ENCODE results near the gene MAU2.
"Not testable (repeated sequence)": the region's sequence is repeated elsewhere in the genome, so short reads cannot be mapped to it uniquely, and the experiment has no call there.

Gene MAU2

GRCh38 chr19:19345970-19346369 is 25.3 kb downstream of the MAU2 start:
- DNase-seq (ENCODE audit: low spot score): no peak

DNA sequence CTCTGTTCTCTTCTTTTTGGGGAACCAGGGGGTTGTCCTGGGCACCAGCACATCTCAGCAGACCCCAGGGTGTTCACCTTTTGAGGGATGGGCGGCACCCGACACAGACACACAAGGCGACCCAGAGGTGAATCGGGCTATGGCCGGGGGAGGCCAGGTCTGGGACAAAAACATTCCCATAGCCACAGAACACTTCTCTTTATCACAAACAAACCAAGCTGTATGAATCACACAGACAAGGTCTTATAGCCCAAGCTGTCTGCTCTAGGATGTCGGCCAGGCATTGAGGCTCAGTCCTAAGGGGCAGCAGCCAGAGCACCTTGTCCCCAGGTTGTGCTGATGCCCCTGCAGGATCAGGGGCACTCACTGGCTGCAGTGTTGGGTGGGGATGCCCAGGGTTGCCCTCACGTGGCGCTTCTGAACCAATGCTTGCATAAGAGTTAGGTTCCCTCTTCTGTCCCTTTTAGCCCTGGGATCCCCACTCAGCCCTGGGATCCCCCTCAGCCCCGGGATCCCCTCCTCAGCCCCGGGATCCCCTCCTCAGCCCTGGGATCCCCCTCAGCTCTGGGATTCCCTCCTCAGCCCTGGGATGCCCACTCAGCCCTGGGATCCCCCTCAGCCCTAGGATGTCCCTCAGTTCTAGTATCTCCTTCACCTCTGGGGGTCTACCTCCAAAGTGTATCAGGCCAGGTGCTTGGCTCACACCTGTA is 26.9 kb downstream of the MAU2 start:
- no peak for DNase-seq (ENCODE audit: low spot score)

DNA sequence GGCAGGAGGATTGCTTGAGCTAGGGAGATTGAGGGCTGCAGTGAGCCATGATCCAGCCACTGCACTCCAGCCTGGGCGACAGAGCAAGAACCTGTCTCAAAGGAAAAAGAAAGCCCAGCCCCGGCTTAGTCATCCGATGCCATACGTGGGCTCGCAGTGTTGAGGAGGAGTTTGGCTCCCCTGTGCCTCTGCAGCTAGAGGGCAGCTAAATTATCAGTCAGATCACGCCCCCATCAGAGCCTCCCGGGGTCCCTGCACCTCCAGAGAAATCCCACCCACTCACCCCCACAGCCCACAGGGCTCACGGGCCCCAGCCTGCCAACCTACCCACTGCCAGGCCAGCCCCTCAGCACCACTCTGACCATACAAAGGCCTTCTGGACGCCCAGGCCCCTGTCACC is 27.6 kb downstream of the MAU2 start:
- no peak for DNase-seq (ENCODE audit: low spot score)

- DNase-seq (ENCODE audit: low spot score): no peak
Measured at GRCh38 chr19:19349365-19349764, 28.7 kb downstream of the MAU2 start.

DNA sequence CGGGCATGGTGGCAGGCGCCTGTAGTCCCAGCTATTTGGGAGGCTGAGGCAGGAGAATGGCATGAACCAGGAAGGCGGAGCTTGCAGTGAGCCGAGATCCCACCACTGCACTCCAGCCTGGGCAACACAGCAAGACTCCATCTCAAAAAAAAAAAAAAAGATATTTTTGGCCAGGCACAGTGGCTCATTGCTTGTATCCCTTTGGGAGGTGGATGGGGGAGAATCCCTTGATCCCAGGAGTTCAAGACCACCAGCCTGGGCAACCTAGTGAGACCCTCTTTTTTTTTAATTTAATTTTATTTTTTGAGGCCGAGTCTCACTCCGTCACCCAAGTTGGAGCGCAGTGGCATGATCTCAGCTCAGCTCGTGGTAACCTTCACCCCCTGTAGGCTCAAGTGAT is 30.1 kb downstream of the MAU2 start:
- DNase-seq (ENCODE audit: low spot score): not testable (repeated sequence)

- DNase-seq (ENCODE audit: low spot score): no peak
Measured at GRCh38 chr19:19352823-19353222, 32.2 kb downstream of the MAU2 start.

GRCh38 chr19:19354007-19354406 is 33.4 kb downstream of the MAU2 start:
- DNase-seq (ENCODE audit: low spot score): no peak

DNA sequence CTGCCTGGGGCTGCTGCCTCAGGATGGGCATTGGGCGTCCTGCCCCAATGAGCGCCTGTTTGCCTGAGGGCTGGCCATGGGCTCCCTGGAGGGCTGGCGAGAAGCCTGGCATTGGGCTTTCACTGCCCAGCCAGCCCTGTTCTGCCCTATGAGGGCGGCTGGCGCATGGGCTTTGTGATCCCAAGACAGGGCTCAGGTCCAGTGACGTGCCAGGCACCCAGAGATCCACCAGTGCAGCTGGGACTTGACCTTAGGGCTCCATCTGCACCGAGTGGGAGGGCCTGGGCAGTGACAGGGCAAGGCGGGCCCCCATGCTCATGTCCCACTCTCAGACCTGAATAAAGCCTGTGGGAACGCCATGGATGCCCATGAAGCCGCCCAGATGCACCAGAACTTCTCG is 34.3 kb downstream of the MAU2 start:
- no peak for DNase-seq (ENCODE audit: low spot score)

DNA sequence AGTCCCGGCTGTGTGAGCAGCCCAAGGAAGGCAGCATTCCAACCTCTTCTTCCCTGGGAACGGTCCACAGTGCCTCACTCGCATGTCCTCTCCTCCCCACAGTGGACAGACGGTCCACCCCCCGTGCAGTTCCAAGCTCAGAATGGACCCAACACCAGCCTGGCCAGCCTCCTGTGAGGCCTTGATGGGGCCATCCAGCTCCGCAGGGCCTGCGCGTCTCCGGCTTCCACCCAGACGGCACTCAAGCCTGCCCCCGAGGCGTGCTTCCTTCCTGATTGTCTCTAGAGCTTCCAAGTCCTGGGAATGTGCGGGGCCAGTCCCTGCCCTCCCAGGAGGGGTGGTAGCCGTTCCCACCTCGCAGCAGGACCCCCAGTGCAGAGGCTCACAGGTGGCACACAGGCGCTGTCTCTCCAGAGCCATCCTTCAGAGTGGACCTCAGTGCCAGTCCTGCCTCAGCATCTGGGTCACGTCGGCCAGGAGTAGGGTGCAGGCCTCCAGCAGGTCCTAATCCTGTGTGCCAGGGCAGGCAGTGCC is 35.0 kb downstream of the MAU2 start:
- DNase-seq (ENCODE audit: low spot score): no peak

DNA sequence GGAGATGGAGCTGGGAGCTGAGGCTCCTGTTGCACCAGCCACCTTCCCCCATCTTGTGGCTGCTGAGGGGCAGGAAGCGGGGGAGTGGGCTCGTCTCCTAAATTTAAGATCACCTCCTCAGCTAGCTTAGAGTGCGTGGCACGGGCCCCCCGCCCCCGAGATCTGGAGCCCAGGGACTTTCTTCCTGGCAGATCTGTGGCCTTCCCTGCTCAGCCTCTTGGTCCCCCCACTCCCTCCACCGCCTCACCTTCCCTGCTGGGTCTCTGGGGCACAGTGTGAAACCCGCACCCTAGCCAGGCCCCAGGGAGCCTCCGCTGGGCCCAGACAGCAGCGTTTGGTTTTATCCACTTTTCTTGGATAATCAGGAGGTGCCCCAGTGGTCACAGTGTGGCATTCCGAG is 35.9 kb downstream of the MAU2 start:
- DNase-seq (ENCODE audit: low spot score): no peak

DNA sequence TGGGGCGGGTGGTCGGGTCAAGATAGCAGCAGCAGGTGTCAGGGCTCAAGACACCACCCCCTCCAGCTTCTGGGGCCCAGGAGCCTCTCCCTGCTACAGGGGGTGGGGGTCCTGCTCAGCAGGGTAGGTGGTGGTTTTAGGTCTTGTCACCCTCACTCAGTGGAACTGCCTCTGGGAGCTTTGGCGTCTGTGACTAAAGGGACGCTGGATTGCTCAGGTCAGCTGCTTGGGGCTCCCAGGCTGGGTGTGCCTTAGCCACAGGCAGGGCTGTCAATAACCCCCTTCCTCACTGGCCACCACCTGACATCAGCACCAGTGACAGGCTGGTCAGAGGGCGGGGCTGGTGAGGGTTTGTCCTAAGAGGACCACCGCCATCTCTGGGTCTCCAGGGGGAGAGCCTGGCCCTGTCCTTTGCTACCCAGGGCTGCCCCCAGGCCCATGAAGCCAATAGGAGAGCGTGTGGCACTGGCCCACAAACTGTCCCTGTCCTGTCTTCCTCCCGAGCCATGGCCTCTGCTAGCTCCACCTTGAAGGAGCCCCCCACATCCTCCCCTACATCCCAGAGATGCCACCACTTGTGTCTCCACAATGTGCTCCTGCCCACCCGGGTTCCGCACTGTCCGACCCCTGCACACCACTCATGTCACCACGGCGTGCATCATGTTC is 36.4 kb downstream of the MAU2 start:
- no peak for DNase-seq (ENCODE audit: low spot score)

DNA sequence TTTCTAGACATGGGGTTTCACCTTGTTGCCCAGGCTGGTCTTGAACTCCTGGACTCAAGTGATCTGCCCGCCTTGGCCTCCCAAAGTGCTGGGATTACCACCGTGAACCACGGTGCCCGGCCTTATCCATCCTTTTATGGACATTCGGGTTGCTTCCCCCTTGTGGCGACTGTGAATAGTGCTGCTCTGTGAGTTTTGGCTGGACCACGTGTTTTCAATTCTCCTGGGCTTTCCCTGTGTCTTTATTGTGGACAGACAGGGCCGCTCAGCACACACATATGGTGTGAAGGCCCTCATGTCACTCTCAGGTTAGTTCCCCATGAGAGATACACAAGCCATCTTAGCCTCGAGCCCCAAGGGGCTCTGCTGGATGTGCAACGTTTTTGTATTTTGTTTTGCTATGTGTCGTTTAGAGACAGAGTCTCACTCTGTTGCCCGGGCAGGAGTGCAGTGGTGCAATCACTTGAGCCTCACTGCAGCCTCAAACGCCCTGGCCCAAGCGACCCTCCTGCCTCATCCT is 40.5 kb downstream of the MAU2 start:
- DNase-seq (ENCODE audit: low spot score): peak; percentile 75

DNA sequence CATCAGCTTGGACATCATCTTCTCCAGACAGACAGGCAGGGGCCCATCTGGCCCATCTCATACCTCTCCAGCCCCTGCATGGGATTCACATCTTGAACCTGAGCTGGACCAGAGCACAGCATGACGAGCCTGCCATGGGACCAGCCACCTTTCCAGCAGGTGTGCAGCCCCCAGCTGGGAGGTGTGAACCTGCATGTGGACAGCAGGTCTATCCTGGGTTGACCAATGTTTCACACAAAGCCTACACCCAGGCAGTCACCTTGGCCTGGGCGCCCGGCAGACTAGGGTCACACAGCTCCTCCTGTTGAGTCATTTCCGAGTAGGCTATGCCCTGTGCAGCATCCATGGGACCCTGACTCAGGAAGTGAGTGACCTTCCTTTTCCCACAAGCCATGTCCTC is 41.4 kb downstream of the MAU2 start:
- no peak for DNase-seq (ENCODE audit: low spot score)

DNA sequence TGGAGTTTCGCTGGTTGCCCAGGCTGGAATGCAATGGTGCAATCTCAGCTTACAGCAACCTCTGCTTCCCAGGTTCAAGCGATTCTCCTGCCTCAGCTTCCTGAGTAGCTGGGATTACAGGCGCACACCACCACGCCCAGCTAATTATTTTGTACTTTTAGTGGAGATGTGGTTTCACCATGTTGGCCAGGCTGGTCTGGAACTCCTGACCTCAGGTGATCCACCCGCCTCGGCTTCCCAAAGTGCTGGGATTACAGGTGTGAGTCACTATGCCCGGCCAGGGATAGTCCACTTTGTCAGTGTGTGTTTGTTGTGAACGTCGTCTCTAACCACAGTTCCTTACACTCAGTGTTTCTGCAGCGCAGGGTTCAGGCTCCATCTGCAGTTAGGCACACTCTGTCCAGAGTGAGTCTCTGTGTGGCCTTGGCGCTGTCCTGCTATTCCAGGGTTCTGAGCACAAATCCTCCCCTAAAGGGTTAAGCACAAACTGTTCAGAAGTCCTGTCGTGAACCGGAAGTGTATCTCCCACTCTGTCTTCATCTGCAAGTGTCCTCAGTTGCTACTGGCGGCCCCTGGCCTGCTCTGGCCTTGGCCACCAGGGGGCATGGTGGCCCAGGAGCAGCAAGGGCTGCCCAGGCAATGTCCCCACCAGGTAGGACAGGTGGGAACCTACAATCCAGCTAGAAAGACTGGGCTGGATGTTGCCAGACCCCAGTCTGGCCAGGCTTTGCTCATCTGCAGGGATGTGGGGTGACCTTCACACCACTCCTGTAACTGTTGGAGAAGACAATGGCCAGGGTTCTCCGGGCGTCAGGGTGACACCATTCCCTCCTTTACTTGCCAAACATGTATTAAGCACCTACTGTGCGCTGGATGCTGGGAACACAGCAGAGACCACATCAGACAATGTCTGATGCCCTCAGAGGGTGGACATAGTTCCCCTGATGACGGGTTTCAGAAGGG is 46.1 kb downstream of the MAU2 start:
- peak; percentile 76 for DNase-seq (ENCODE audit: low spot score)

DNA sequence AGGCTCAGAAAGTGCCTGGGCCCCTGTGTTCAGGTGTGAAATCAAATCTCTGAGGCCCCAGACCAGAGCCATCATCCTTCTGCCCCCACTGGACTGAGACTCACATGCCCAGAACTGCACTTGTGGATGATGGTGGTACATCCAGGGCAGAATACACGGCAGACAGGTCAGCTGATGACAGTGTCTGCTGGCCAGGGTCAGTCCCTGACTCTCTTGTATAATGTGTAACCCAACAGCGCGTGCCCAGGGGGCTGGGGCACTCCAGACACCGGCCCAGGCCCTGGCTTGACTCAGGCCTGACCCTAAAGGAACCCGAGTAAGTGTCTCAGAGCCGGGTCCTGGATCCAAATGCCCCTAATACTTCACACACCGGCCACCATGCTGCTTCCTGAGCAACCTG is 47.5 kb downstream of the MAU2 start:
- no peak for DNase-seq (ENCODE audit: low spot score)

GRCh38 chr19:19371059-19371458 is 50.4 kb downstream of the MAU2 start:
- no peak for DNase-seq (ENCODE audit: low spot score)

GRCh38 chr19:19372656-19373416 is 52.2 kb downstream of the MAU2 start:
- DNase-seq (ENCODE audit: low spot score): peak; percentile 65

GRCh38 chr19:19379527-19379926 is 58.9 kb downstream of the MAU2 start:
- no peak for DNase-seq (ENCODE audit: low spot score)

DNA sequence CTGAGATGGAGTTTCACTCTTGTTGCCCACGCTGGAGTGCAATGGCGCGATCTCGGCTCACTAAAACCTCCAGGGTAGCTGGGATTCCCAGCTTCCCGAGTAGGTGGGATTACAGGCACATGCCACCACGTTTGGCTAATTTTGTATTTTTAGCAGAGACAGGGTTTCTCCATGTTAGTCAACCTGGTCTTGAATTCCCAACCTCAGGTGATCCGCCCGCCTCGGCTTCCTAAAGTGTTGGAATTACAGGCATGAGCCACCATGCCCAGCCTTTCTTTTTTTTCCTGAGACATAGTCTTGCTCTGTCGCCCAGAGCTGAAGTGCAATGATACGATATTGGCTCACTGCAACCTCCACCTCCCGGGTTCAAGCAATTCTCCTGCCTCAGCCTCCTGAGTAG is 59.7 kb downstream of the MAU2 start:
- not testable (repeated sequence) for DNase-seq (ENCODE audit: low spot score)

DNA sequence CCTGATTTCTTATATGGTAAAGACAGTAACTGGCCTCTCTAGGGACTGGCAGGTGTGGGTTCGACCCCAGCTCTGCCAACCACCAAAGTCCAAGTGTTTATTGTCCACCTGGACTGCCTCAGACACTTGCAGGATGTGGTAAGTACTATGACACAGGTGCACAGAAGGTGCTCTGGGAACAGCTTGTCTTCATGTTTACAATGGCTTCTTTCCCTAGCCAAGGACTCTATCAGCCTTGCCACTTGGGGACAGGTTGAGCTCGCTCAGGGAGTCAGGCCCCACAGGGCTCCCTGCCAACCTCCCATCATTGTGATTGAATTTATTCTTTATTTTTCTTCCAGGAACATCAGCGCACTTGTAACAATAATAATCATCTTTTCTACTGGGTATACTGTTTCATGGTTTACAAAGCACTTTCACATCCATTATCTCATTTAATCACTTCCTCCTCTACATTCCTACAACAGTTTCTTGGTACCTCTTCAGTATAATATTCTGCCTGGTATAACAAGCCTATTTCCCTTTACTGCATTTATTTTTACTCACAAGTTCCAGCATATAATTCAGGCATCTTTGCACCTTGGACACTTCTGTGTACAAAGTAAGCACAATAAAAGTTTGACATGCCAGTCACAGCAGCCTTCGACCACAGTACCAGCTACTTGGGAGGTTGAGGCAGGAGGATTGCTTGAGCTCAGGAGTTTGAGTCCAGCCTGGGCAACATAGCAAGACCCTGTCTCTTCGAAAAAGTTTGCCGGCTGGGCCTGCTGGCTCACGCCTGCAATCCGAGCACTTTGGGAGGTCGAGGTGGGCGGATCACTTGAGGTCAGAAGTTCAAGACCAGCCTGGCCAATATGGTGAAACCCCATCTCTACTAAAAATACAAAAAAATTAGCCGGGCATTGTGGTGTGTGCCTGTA is 60.6 kb downstream of the MAU2 start:
- no peak for DNase-seq (ENCODE audit: low spot score)
